ENCODE measurements around the gene TMPRSS4. TPM values are rescaled to one million over a fixed set of nuclear protein-coding genes. Genes with fewer than 3 reads are reported as not detected.

TMPRSS4 gene
- total RNA-seq, 2 donors from 2014 or later = 309 to 344 TPM

DNA sequence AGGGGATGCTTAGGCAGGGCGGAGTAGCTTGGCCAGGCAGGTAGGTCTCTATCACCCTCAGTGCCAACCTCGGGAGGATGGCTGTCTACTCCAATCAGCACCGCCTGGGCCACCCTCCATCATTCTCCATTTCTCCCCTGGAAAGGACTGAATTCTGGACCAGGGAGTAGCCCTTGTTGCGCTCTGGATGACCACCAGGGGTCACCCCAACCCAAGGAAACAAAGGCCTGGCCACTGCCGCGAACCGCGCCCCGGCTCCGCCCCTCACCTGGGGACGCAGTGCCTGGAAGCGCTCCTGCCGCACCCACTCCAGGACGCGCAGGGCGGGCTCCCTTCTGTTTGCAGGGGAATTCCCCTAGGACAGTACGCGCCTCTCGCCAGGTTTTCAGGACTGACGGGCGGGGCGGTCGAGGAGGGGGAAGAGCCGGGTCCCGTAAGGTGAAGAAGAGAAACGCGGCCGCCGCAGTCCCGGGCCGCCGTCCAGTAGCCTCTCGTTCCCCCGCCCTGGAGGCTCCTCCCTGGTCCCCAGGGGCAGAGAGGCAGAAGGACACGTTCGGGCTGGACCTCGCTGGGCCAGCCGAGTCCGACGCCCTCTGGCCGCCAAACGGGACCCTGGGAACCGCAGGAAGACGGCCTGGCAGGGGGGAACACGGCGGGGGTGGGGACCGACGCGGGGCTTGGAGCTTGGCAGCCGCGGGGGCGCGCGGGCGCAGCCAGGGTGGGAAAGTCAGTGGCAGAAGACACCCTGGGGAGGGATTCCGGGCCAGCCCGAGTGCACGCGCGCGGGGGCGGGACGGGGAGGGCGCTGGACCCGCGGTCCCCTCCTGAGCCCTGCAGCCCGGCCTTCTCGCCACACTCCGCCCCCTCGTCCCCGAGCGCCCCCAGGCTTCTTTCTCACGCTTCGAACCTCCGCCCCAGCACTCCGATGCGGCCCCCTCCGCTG is 68.7 kb downstream of the TMPRSS4 start:
- H3K9me3 ChIP-seq = no peaks in the 10 kb centered on the region
- TF ChIP-seq, protein P1, sequence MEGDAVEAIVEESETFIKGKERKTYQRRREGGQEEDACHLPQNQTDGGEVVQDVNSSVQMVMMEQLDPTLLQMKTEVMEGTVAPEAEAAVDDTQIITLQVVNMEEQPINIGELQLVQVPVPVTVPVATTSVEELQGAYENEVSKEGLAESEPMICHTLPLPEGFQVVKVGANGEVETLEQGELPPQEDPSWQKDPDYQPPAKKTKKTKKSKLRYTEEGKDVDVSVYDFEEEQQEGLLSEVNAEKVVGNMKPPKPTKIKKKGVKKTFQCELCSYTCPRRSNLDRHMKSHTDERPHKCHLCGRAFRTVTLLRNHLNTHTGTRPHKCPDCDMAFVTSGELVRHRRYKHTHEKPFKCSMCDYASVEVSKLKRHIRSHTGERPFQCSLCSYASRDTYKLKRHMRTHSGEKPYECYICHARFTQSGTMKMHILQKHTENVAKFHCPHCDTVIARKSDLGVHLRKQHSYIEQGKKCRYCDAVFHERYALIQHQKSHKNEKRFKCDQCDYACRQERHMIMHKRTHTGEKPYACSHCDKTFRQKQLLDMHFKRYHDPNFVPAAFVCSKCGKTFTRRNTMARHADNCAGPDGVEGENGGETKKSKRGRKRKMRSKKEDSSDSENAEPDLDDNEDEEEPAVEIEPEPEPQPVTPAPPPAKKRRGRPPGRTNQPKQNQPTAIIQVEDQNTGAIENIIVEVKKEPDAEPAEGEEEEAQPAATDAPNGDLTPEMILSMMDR (IDR thresholded peaks at IDR 0.05) = peak; percentile 80
- H3K36me3 ChIP-seq = no peaks in the 10 kb centered on the region
- peaks cover 12% of the 10 kb centered on the region for H3K27me3 ChIP-seq
- H3K27ac ChIP-seq = no peak overlapping the region
- peak overlapping the region; percentile 45 for H3K4me3 ChIP-seq
- no peaks in the 10 kb centered on the region for H3K4me1 ChIP-seq
- intact Hi-C loops (cut with DNase I) = loop anchor here (2.0 to 10.0 kb wide), 3 partner anchors 25 to 209 kb away; partner anchors contain the start of gene UBE4A
- peak; percentile 97 for DNase-seq
- H3K9ac ChIP-seq (ENCODE audit: low read depth in 2 of 2, low read length in 2 of 2) = peak overlapping the region; percentile 52 to 54

DNA sequence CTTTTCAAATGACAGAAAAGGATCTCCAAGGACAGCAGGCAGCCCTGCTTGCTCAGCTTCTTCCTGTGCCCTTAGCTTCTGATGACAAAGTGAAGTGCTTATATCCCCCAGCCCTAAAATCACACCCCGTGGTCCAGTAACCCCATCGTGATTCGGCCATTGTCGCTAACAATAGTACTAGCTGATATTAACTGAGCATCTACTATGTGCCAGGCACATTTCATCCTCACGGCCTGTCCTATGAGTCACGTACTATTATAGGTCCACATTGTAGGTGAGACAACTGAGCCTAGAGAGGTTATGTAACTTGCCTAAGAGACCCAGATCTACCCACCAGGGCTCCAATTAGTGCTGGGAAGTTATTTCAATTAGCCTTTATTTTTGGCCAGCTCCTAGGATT is 69.7 kb downstream of the TMPRSS4 start:
- TF ChIP-seq, protein P1 (IDR thresholded peaks at IDR 0.05) = no peak
- no peak for DNase-seq
- Histone ChIP-seq H3K4me1 (no peaks in the 10 kb centered on the region), H3K27ac (no peak overlapping the region), H3K36me3 (no peaks in the 10 kb centered on the region), H3K4me3 (no peak overlapping the region), H3K9me3 (no peaks in the 10 kb centered on the region), H3K9ac (ENCODE audit: low read depth in 2 of 2, low read length in 2 of 2) (no peak overlapping the region), H3K27me3 (peaks cover 15% of the 10 kb centered on the region)
- intact Hi-C loops (cut with DNase I) = loop anchor here (2.0 to 10.0 kb wide), 3 partner anchors 24 to 208 kb away; partner anchors contain the start of gene UBE4A

DNA sequence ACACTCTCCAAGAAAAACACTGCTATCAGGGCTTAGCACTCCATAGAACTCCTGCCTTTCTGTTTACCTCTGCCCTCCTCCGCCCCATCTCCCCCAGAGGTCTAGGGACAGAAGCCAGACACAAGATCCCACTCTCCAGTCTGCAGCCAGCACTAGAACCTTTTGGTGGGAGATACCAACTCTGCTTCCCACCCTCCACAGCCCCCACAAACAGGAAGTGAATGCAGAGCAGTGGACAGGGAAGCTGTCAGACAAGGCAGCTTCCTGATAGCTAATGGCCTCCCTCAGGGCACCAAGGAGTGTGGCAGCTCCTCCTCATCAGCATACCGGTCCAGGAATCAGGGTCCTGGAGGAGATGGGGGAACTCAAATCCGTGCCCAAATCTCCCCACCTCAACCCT is 70.6 kb downstream of the TMPRSS4 start:
- Histone ChIP-seq H3K27me3 (peaks cover 24% of the 10 kb centered on the region), H3K4me1 (no peaks in the 10 kb centered on the region)

DNA sequence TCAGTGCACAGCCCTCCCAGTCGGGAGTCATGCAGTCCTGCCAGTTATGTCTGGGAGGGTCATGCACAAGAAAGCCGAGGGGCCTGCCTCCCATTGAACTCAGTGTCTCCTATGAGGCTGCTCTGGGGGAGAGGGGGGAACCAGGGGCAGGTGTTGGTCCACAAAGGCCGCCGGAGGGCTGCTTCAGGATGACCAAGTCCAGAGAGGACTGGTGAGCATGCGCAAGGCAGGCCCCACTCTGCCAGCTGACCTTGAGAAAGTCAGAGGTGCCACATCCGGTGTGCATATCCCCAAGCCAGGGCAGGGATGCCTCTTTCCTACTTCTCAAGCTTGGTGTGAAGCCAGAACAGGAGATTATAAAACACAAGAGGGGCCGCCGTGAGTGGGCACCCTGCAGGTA is 71.4 kb downstream of the TMPRSS4 start:
- intact Hi-C loops (cut with DNase I) = loop anchor here (5.0 to 10.0 kb wide), 2 partner anchors 144 to 207 kb away; partner anchors contain the start of gene UBE4A
- no peak overlapping the region for H3K4me3 ChIP-seq
- no peak overlapping the region for H3K9ac ChIP-seq (ENCODE audit: low read depth in 2 of 2, low read length in 2 of 2)
- peaks cover 6% of the 10 kb centered on the region for H3K4me1 ChIP-seq
- peaks cover 31% of the 10 kb centered on the region for H3K27me3 ChIP-seq
- H3K9me3 ChIP-seq = no peaks in the 10 kb centered on the region
- no peaks in the 10 kb centered on the region for H3K36me3 ChIP-seq
- no peak for DNase-seq
- no peak overlapping the region for H3K27ac ChIP-seq
- TF ChIP-seq, protein P1 (IDR thresholded peaks at IDR 0.05) = no peak

More for the DNA sequence above, 70.6 kb downstream of the TMPRSS4 start:
- intact Hi-C loops (cut with DNase I) = loop anchor here (2.0 to 10.0 kb wide), 3 partner anchors 23 to 207 kb away; partner anchors contain the start of gene UBE4A
- DNase-seq = no peak
- Histone ChIP-seq H3K27ac (no peak overlapping the region), H3K36me3 (no peaks in the 10 kb centered on the region), H3K9ac (ENCODE audit: low read depth in 2 of 2, low read length in 2 of 2) (no peak overlapping the region), H3K9me3 (no peaks in the 10 kb centered on the region), H3K4me3 (no peak overlapping the region)
- TF ChIP-seq, protein P1 (IDR thresholded peaks at IDR 0.05) = no peak

DNA sequence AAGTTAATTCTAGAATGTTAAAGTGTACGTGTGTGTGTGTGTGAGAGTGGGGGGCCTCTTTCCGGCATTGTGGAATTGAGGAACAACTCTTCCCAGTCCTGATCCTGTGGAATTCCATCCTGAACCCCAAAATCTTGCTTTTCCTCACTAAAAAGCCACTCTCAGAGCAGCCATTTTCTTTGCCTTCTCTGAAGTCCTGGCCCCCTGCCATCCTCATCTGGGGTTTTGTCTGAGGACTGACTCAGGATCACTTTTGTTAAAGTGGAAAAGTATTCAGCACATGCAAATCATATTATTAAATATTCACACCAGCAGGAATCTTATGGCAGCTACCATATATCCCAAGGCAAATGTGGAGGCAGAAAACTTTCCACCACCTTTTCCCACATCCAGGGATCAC is 72.0 kb downstream of the TMPRSS4 start:
- no peak overlapping the region for H3K9ac ChIP-seq (ENCODE audit: low read depth in 2 of 2, low read length in 2 of 2)
- H3K27ac ChIP-seq = no peak overlapping the region
- no peak overlapping the region for H3K4me3 ChIP-seq
- H3K27me3 ChIP-seq = peaks cover 37% of the 10 kb centered on the region
- intact Hi-C loops (cut with DNase I) = loop anchor here (5.0 to 10.0 kb wide), 2 partner anchors 143 to 206 kb away; partner anchors contain the start of gene UBE4A
- TF ChIP-seq, protein P1 (IDR thresholded peaks at IDR 0.05) = no peak
- H3K4me1 ChIP-seq = peaks cover 6% of the 10 kb centered on the region
- no peak for DNase-seq
- no peaks in the 10 kb centered on the region for H3K9me3 ChIP-seq
- no peaks in the 10 kb centered on the region for H3K36me3 ChIP-seq

Measured in colonic mucosa (tissue), 4 donors.